ENCODE results near the gene HEATR9. TPM values are rescaled to one million over a fixed set of nuclear protein-coding genes. Genes with fewer than 3 reads are reported as not detected.

The HEATR9 gene
- total RNA-seq, 4 donors from 2014 or later, result not detected

GRCh38 chr17:35807371-35808144, 61.1 kb downstream of the HEATR9 start:
- Histone ChIP-seq H3K27me3 (no peaks in the 10 kb centered on the region), H3K36me3 (no peaks in the 10 kb centered on the region), H3K27ac (no peak overlapping the region), H3K4me3 (no peak overlapping the region), H3K9me3 (no peaks in the 10 kb centered on the region), H3K4me1 (peaks cover 21 to 27% of the 10 kb centered on the region in 2 donors)
- DNase-seq, result no peak
- TF ChIP-seq POLR2A (IDR thresholded peaks at IDR 0.05), result no peak
- no peak for TF ChIP-seq CTCF (IDR thresholded peaks at IDR 0.05 in 4 of 5, conservative IDR thresholded peaks at IDR 0.05 in 1 of 5)
- in situ Hi-C loops (cut with MboI; ENCODE audit: low sequenced_read_pairs in 4 of 4) (loop anchor here in 3 of 4 donors (5.0 to 10.0 kb wide), 3 partner anchors 40 to 53 kb away; partner anchors contain the start of genes C17orf50 (in 1 of the 3) and GAS2L2 (in 1 of the 3)), intact Hi-C loops (cut with DNase I; ENCODE audit: low total_unique reads) (loop anchor here (5.0 to 10.0 kb wide), 2 partner anchors 230 to 677 kb away; partner anchors contain the start of genes PEX12 and ZNHIT3)
- ATAC-seq, result no peak

Other genes with a start within 250 kb of the HEATR9 start
- 10 to 100 TPM in 2 of 4 donors, 1 to 10 TPM in 2; 4.7 to 13.8 (median 10.0) TPM for gene RASL10B, start 137.3 kb downstream of the HEATR9 start, total RNA-seq
- gene GAS2L2, start 115.7 kb downstream of the HEATR9 start, total RNA-seq, result under 1 TPM in 2 of 4 donors, not detected in 2; 0.15 to 0.75 TPM
- not detected for gene C17orf50, start 108.0 kb downstream of the HEATR9 start, total RNA-seq
- 10 to 100 TPM in 1 of 4 donors, 1 to 10 TPM in 3; 3.1 to 10.3 (median 5.9) TPM for gene MMP28, start 73.2 kb downstream of the HEATR9 start, total RNA-seq
- gene TAF15, start 59.4 kb downstream of the HEATR9 start, total RNA-seq, result 10 to 100 TPM; 25.2 to 39.5 (median 31.6) TPM
- 1 to 10 TPM in 3 of 4 donors, under 1 TPM in 1; 0.55 to 2.1 (median 1.8) TPM for gene CCL5, start 11.5 kb upstream of the HEATR9 start, total RNA-seq
- gene RDM1, start 61.9 kb upstream of the HEATR9 start, total RNA-seq, result not detected
- gene LYZL6, start 74.8 kb upstream of the HEATR9 start, total RNA-seq, result not detected
- gene CCL16, start 112.6 kb upstream of the HEATR9 start, total RNA-seq, result under 1 TPM in 1 of 4 donors, not detected in 3; 0.33 TPM
- 10 to 100 TPM in 2 of 4 donors, 1 to 10 TPM in 2; 4.9 to 25.9 (median 12.1) TPM for gene CCL14, start 117.8 kb upstream of the HEATR9 start, total RNA-seq
- not detected for gene CCL15, start 132.7 kb upstream of the HEATR9 start, total RNA-seq
- not detected for gene CCL23, start 149.1 kb upstream of the HEATR9 start, total RNA-seq
- 1 to 10 TPM in 1 of 4 donors, under 1 TPM in 1, not detected in 2; 0.71 to 4.1 TPM for gene CCL18, start 195.4 kb upstream of the HEATR9 start, total RNA-seq
- 1 to 10 TPM in 1 of 4 donors, under 1 TPM in 1, not detected in 2; 0.68 to 1.7 TPM for gene CCL3, start 221.3 kb upstream of the HEATR9 start, total RNA-seq
- gene CCL4, start 234.9 kb upstream of the HEATR9 start, total RNA-seq, result under 1 TPM in 2 of 4 donors, not detected in 2; 0.42 to 0.49 TPM

All from gastrocnemius medialis (tissue), 4 donors.